Globus pallidus (tissue), 1 donor: ENCODE data around the gene PEX1.
A peak's percentile ranks its signal among the peaks of the same experiment; 100 is the strongest.
"Not testable (repeated sequence)": the region's sequence is repeated elsewhere in the genome, so short reads cannot be mapped to it uniquely, and the experiment has no call there.

Source experiments
- DNase-seq: peaks from one replicate; pipeline ENCODE4 v3.0.0-alpha.2; 2015; ENCODE audit warnings: low spot score

Gene PEX1

GRCh38 chr7:92460510-92460909 lies 67.8 kb downstream of the PEX1 start:
- no peak for DNase-seq

- DNase-seq, result no peak
Observed at GRCh38 chr7:92460109-92460508, 68.2 kb downstream of the PEX1 start.

- DNase-seq, result no peak
Observed at GRCh38 chr7:92456236-92456635, 72.1 kb downstream of the PEX1 start.

GRCh38 chr7:92451645-92452044 lies 76.7 kb downstream of the PEX1 start:
- DNase-seq, result no peak

- DNase-seq, result peak; percentile 70
Observed at GRCh38 chr7:92448205-92448747, 80.0 kb downstream of the PEX1 start.

GRCh38 chr7:92447345-92448204 lies 80.7 kb downstream of the PEX1 start, which contains the start of gene GATAD1:
Gene GATAD1 (plus strand): TSS chr7:92447482. CDS start chr7:92447730, 248 bp downstream.
- peak; percentile 93 for DNase-seq

GRCh38 chr7:92446869-92447344 lies 81.4 kb downstream of the PEX1 start:
- no peak for DNase-seq

- DNase-seq, result not testable (repeated sequence)
Observed at GRCh38 chr7:92442720-92443119, 85.6 kb downstream of the PEX1 start.

GRCh38 chr7:92437956-92438491 lies 90.3 kb downstream of the PEX1 start:
- DNase-seq, result no peak
